ENCODE data around the gene ZSWIM4. TPM values are rescaled to one million over a fixed set of nuclear protein-coding genes. Genes with fewer than 3 reads are reported as not detected.
A peak's percentile ranks its signal among the peaks of the same experiment; 100 is the strongest.

ZSWIM4 gene
- total RNA-seq (2021; ENCODE audit: unreplicated experiment) (8.7 TPM), Bru-seq, nascent RNA (percentile 48 among the genes with signal in this experiment), BruChase-seq, experiment 1, labeled RNA remaining after a 2-hour chase (percentile 51 among the genes with signal in this experiment), BruChase-seq, experiment 2, labeled RNA remaining after a 6-hour chase (percentile 52 among the genes with signal in this experiment)
- polyA plus RNA-seq (2012; ENCODE audit: insufficient read length): 11.3 TPM
- long read RNA-seq, partial matches to known transcripts: 1 of 5 reads
- long read RNA-seq, other reads (novel, unspliced or antisense): 4 of 5 reads

DNA sequence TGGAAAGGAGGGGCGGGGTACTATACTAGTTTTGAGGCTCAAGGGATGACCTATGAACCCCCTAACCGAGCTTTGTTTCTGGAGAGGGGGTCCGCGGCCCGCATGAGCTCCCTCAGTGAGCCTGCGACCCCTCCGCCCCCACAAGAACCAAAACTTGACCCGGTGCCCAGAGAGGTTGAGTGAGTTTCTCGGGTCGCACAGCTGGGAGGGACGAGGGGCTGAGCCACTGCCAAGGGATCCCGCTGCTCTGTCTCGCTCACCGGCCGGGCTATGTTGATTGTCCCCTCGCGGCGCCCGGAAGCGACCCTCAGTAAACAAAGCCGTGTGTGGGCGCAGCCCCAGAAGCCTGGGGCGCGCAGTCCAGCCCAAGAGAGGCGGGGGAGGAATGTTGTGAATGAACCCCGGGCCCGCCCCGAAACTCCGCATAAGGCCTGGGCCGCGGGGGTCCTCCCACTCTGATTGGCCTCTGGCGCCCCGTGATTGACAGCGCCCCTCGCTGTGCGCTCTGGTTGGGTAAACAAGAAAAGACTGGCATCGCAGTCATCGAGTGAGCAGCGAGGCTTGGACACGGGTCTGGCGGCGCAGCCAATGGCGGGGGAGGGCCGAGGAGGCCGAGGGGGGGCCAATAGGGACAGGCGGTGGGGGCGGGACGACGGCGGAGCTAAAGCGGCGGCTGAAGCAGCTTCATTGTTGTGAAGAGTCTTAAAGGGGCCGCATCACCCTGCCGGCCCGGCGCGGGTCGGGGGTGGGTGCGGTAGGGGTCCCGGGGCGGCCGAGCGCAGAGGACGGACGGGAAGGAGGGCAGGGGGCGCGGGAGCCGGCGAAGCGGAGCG, at the start of gene ZSWIM4:
ZSWIM4 (plus strand) TSS at position 687 of the 833 bp plus-strand sequence. CDS start 206 bp downstream, outside the sequence.
- H3K4me1 ChIP-seq (ENCODE audit: control insufficient read depth, insufficient read depth, low read length): peaks cover 17% of the 10 kb centered on the region
- no TSS peak for BruUV-seq (replicated peaks)
- CTCF ChIA-PET: no interaction called here

DNA sequence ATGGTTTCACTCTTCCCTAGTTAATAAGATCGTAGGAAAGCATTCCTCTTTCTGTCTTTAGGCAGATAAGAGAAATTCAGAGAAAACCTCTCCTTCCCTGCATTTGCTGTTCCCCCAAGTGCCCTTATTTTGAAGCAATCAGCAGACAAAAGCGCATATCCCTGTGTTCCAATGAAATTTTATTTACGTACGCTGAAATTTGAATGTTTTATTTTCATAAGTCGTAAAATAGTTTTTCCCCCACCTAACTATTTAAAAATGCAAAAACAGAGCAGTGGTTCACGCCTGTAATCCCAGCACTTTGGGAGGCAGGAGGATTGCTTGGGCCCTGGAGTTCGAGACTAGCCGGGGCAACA, 48.2 kb upstream of the ZSWIM4 start:
- intact Hi-C loops (cut with micrococcal nuclease; ENCODE audit: unreplicated experiment): no loop called here
- Histone ChIP-seq H3K4me3 (ENCODE audit: low read depth in 2 of 2, low read length in 2 of 2) (peak overlapping the region; percentile 90), H3K36me3 (ENCODE audit: control insufficient read depth, insufficient read depth, low read length) (peaks cover 6% of the 10 kb centered on the region; the same call in 1 of the 2 replicates), H3K27ac (ENCODE audit: low read length) (peak overlapping the region; percentile 68), H3K4me1 (ENCODE audit: control insufficient read depth, insufficient read depth, low read length) (no peaks in the 10 kb centered on the region; the same call in 1 of the 2 replicates), H3K27me3 (ENCODE audit: control insufficient read depth, insufficient read depth, low read length) (no peaks in the 10 kb centered on the region), H3K9me3 (ENCODE audit: control insufficient read depth, insufficient read depth, low read depth, low read length) (no peaks in the 10 kb centered on the region)
- no peak for ATAC-seq
- TF ChIP-seq, protein P1, sequence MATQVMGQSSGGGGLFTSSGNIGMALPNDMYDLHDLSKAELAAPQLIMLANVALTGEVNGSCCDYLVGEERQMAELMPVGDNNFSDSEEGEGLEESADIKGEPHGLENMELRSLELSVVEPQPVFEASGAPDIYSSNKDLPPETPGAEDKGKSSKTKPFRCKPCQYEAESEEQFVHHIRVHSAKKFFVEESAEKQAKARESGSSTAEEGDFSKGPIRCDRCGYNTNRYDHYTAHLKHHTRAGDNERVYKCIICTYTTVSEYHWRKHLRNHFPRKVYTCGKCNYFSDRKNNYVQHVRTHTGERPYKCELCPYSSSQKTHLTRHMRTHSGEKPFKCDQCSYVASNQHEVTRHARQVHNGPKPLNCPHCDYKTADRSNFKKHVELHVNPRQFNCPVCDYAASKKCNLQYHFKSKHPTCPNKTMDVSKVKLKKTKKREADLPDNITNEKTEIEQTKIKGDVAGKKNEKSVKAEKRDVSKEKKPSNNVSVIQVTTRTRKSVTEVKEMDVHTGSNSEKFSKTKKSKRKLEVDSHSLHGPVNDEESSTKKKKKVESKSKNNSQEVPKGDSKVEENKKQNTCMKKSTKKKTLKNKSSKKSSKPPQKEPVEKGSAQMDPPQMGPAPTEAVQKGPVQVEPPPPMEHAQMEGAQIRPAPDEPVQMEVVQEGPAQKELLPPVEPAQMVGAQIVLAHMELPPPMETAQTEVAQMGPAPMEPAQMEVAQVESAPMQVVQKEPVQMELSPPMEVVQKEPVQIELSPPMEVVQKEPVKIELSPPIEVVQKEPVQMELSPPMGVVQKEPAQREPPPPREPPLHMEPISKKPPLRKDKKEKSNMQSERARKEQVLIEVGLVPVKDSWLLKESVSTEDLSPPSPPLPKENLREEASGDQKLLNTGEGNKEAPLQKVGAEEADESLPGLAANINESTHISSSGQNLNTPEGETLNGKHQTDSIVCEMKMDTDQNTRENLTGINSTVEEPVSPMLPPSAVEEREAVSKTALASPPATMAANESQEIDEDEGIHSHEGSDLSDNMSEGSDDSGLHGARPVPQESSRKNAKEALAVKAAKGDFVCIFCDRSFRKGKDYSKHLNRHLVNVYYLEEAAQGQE (IDR thresholded peaks at IDR 0.05; ENCODE audit: insufficient read depth in 1 of 2, low read depth in 2 of 2, low read length in 1 of 2): no peak
- TF ChIP-seq, protein P2, sequence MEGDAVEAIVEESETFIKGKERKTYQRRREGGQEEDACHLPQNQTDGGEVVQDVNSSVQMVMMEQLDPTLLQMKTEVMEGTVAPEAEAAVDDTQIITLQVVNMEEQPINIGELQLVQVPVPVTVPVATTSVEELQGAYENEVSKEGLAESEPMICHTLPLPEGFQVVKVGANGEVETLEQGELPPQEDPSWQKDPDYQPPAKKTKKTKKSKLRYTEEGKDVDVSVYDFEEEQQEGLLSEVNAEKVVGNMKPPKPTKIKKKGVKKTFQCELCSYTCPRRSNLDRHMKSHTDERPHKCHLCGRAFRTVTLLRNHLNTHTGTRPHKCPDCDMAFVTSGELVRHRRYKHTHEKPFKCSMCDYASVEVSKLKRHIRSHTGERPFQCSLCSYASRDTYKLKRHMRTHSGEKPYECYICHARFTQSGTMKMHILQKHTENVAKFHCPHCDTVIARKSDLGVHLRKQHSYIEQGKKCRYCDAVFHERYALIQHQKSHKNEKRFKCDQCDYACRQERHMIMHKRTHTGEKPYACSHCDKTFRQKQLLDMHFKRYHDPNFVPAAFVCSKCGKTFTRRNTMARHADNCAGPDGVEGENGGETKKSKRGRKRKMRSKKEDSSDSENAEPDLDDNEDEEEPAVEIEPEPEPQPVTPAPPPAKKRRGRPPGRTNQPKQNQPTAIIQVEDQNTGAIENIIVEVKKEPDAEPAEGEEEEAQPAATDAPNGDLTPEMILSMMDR (IDR thresholded peaks at IDR 0.05): no peak
- no peak; the same call in 1 of the 2 replicates for TF ChIP-seq POLR2AphosphoS5 (IDR thresholded peaks at IDR 0.05; ENCODE audit: low read depth, low read length)
- TF ChIP-seq SIN3A (IDR thresholded peaks at IDR 0.05; ENCODE audit: borderline replicate concordance, insufficient read depth, low read depth, low read length): no peak
- TF ChIP-seq TCF7L2 (IDR thresholded peaks at IDR 0.05; ENCODE audit: low read depth, low read length): no peak
- no peak for DNase-seq (ENCODE audit: low read depth, low spot score)
- no TSS peak for BruUV-seq (replicated peaks)
- in situ Hi-C loops (cut with HindIII; ENCODE audit: low pct_unique_long_range_greater_than_20kb, low sequenced_read_pairs): no loop called here
- ChIA-PET CTCF (no interaction called here), POLR2A (interaction anchor here (1.8 kb wide), 1 partner anchor 15 kb away, joined by 6 read pairs; no protein-coding TSS in a partner anchor)

More for the DNA sequence above, at the start of gene ZSWIM4:
- POLR2A ChIA-PET: no interaction called here
- intact Hi-C loops (cut with micrococcal nuclease; ENCODE audit: unreplicated experiment): no loop called here
- TF ChIP-seq, protein P2 (IDR thresholded peaks at IDR 0.05): no peak
- TF ChIP-seq, protein P1 (IDR thresholded peaks at IDR 0.05; ENCODE audit: insufficient read depth in 1 of 2, low read depth in 2 of 2, low read length in 1 of 2): no peak
- peak; percentile 9; the same call in 1 of the 2 replicates for TF ChIP-seq POLR2AphosphoS5 (IDR thresholded peaks at IDR 0.05; ENCODE audit: low read depth, low read length)
- Histone ChIP-seq H3K9me3 (ENCODE audit: control insufficient read depth, insufficient read depth, low read depth, low read length) (no peaks in the 10 kb centered on the region), H3K27me3 (ENCODE audit: control insufficient read depth, insufficient read depth, low read length) (no peaks in the 10 kb centered on the region), H3K36me3 (ENCODE audit: control insufficient read depth, insufficient read depth, low read length) (no peaks in the 10 kb centered on the region; the same call in 1 of the 2 replicates), H3K4me3 (ENCODE audit: low read depth in 2 of 2, low read length in 2 of 2) (peak within 1 kb of the TSS; percentile 70 to 74), H3K27ac (ENCODE audit: low read length) (peak within 1 kb of the TSS; percentile 83)
- DNase-seq (ENCODE audit: low read depth, low spot score) (peak; percentile 87), ATAC-seq (peak; percentile 96)
- in situ Hi-C loops (cut with HindIII; ENCODE audit: low pct_unique_long_range_greater_than_20kb, low sequenced_read_pairs): no loop called here

All from Panc1 (cell line).